Activated gamma-delta T cell treated with Interleukin-2 at 50 U/mL for 16 hours (primary cell): ENCODE results near the gene LPP.

Source experiments
- DNase-seq: peaks from one replicate; pipeline ENCODE4 v3.0.0-alpha.2; 2020

LPP gene

GRCh38 chr3:188667926-188668325 is 514.0 kb downstream of the LPP start:
- DNase-seq, result no peak

DNA sequence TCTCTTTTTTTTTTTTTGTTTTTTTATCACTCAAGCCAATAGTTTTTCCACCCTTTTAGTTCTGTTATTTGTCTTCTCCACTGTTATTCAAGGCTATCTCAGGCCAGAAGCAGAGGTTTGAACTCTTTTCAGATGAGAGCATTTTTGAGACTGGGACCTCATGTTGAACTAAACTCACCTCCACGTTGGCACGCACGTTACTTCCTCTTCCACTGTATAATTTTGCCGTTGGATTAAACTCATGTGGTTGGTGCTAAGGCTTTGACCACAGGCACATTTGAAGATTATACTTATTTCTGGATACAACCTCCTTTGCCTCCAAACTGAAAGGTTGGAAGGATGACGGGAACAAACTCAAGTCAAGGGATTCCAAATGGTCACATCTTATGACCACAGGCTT is 516.5 kb downstream of the LPP start:
- no peak for DNase-seq

GRCh38 chr3:188671971-188672370 is 518.0 kb downstream of the LPP start:
- DNase-seq, result no peak

DNA sequence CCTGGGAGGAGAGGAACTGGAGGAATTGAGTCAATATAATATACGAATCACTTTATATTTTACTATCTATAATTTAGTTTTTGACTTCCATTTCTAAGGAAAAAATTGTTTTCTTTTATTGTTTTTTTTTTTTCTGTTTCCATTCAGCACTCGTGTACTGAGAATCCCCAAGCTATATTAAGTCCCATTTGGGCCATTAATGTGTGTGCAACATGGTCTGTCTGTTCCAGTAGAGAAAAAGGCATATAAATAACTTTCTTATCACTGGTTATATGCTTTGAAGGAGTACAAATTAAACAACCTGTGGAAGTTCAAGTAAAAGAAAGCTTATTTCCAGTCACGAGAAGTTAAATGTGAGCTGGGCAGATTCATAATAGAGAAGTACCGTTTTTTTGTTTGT is 518.9 kb downstream of the LPP start:
- DNase-seq, result no peak

DNA sequence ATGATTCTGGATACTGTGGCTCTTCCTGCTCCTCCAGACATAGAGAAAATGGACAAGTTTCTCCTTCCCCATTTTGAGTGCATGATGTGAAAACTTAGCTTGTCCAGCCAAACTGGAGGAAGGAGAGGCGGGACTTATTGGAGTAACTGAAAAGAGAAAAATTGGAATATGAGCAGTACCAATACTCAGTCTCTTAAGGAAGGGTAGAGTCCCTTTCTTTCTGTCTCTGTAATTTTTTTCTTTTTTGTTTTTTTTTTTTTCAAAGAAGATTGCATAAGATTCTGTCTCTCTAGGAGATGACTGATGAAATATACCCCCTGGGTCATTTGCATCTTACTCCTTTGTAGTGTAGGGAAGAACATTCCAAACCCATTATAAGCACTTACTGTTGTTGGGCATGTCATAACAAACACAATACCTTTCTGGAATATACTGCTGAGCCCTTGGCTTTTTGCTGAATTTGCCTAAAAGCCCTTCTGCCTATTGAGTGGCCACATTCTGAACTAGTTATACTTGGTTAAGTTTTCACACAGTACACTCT is 519.8 kb downstream of the LPP start:
- DNase-seq, result no peak

- no peak for DNase-seq
Measured at GRCh38 chr3:188674595-188674994, 520.6 kb downstream of the LPP start.

GRCh38 chr3:188677344-188677743 is 523.4 kb downstream of the LPP start:
- DNase-seq, result no peak

- no peak for DNase-seq
Measured at GRCh38 chr3:188680189-188680588, 526.2 kb downstream of the LPP start.

DNA sequence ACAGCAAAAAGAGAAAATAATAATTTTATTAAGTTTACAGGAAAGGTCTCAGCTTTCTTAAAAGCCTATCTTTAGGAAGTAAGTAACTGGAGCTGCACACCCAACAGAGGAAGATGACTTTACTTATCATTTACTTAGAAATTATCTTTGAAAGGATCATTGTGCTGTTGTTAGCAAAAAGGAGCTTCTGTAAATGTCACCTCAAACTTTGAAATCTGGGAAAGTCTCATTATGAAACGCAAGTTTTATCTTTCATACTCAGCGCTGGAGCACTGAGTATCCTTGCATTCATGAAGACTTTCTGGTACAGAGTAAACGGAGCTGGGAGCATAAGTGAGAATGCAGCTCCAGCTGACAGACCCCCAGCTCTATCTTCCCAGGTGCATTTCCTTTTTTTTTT is 526.6 kb downstream of the LPP start:
- no peak for DNase-seq

DNA sequence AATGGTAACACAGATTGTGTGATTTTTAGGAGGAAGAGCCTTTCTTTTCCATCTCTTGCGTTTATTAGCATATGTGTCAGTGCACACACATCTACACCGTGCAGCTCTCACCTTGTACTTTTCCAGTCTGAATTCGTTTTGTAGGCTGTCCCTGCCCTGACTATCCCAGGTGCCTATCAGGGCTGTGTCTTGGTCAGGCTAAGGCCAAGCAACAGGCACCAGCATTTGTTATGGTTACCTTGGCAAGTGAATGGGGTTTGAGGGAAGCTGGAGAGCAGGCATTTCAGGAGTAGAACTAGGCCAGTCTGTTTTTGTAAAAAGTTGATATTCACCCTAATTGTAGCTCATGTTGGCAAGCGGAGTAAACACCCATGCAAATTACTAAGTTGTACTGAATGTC is 528.4 kb downstream of the LPP start:
- no peak for DNase-seq

DNA sequence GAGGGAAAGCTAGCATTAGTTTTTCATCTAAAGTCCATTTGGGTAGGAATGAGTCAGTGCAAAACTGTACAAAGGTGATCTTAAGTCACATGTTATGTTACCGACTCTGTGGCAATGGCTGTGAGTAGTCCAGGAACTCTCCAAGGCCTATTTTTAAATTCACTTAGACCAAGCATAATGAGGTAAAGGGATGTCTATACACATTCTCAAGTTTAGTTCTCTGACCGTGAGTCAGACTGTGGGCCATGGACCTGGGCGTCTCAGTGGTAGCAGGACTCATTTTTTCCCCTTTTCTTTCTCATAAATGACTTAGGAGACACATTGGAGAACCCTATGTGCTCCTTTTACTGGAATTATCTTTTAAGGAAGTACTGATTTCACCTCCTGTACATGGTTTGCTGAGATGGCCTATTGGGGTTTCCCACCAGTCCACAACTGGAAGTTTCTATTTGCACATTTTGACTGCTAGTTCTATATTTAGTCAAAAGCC is 529.1 kb downstream of the LPP start:
- no peak for DNase-seq

DNA sequence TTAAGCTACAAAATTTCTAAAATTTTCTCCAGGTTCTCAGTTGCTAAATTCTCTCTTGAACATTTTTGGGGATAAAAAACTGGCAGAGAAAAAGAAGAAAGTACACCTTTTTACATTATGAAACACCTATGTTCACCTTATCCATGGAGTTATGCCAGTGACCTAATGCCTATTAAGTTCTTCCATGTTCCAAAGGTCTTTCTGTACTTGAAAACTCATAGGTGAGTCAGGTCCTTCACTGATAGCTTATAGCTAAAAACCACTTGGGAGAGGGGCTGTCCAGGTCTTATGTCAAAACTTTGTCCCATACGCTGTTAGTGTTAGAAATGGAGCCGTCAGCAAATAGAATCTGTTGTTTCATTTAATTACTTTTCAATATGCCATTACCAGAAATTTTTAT is 530.3 kb downstream of the LPP start:
- DNase-seq, result no peak

DNA sequence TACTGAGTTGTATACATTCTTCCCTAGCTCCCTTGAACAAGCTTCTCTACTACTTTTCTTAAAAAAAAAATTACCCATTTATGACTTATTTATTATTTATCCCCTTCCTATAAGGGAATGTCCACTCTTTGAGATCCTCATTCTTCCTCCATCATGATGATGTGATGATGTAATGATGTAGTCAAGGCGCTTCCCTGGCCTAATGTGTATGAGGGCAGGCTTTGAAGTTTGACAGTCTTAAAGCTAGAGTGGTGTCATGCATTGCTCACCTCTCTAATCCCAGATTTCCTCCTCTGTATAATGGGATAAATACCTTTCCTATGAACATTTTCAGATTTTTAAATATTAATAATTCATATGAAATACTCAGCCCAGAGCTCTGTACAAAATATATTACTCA is 531.8 kb downstream of the LPP start:
- DNase-seq, result no peak

DNA sequence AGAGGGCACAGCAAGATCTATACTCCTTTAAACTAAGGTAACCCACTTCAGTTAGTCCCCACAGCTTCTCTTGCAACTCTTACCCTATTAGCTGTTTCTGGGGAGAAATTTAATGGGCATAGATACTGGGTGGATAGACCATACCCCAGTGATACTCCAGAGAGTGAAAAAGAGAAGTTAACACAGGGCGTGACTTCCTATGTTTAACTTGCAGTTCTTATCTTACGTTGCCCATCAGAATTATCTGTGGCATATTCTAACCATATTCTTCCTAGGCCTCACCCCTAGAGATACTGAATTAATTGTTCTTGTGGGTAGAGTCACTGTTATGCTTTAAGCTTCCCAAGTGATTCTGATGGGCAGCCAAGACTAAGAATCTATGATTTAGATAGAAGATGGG is 532.4 kb downstream of the LPP start:
- DNase-seq, result no peak

GRCh38 chr3:188687389-188687788 is 533.4 kb downstream of the LPP start:
- no peak for DNase-seq

GRCh38 chr3:188689101-188689574 is 535.2 kb downstream of the LPP start:
- DNase-seq, result no peak

GRCh38 chr3:188690064-188690463 is 536.1 kb downstream of the LPP start:
- no peak for DNase-seq

GRCh38 chr3:188691004-188691403 is 537.0 kb downstream of the LPP start:
- DNase-seq, result no peak

DNA sequence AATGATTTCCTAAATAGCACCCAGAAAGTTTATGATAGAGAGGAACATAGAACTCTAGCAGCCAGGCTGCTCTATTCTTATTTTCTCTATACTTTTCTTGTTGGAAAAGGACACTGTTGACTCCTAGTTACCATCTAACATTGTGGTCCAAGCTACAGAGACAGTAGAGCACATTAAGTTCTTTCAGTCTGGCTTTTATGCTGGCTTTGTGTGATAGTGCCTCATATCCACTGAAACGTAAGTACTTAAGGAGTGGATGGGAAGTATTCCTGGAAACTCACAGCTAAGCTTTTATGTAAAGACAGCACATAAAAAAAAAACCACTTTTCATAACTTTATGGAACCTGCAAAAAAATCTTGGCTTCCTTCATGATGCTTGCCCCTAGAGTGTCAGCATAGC is 537.7 kb downstream of the LPP start:
- DNase-seq, result no peak

DNA sequence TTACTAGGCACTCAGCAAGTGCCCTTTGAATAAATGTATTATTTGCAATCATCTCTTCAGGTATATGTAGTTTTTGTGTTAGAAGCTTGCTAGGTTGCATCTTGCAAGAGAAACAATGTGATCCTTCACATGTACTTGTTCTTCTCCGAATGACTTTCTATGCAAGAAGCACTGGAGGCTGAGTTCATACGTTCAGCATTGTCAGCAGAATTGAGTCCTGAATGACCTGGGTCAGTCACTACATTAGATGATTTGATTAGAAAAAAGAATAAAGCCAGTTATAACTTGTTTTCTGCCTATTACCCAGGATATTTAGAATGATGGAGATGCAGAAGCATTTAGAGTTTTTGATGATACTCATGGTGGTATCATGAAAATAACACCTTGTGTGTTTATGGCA is 538.7 kb downstream of the LPP start:
- DNase-seq, result no peak

- no peak for DNase-seq
Measured at GRCh38 chr3:188693435-188693834, 539.5 kb downstream of the LPP start.

DNA sequence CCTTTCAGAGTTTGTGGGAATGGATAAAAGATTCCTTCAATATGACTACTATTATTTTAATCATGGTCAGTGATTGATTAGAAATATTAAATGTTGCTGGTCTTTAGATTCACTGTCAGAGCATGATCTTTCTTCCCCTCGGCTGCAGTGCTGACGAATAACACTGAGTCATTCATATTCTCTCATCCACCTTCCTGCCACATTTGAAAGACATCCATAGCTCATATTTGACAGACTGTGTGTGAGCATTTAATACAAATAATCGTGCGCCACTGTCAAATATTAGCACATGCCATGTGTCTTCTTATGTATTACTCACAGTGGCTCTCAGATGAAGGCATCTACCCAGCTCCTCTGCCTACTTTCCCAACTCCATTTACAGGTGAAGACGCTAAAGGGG is 541.3 kb downstream of the LPP start:
- no peak for DNase-seq

- DNase-seq, result no peak
Measured at GRCh38 chr3:188697127-188697526, 543.2 kb downstream of the LPP start.

- no peak for DNase-seq
Measured at GRCh38 chr3:188698436-188698835, 544.5 kb downstream of the LPP start.

DNA sequence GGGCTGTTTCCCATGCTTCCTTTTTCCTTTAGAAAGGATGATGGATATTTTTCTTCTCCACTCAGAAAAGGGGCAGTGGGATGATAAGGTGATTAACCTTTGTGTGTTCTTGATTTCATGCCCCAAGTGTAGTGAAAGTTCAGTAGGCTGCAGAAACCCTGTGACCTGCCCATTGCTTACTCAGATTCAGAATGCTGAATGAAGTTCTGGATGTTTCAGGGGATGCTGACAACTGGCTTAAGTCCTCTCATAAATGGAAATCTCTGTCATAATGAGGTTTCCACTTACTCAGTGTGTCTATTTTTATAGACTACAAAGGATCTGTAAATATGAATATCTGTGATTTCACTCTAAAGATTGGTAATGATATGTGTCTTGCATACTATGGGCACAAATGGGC is 546.5 kb downstream of the LPP start:
- DNase-seq, result no peak

DNA sequence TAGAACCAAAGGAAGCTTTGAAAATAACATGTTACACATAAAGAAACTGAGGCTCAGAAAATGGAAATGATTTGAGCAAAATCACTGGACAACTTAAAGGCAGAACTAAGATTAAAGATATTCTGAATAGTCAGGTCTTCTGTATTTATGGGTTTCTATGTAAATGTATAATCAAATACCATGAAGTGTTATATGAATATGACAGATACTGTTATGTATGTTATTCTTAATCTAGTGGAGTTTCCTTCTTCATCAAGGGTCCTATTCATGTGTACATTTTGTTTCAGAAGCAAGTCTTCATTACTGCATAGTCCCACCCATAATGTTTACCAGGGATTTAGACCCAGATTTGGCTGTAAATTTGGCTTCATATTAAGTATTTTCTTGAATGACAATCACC is 547.0 kb downstream of the LPP start:
- DNase-seq, result no peak
